Activated B cell treated with CpG ODN at 0.5 μM for 24 hours (primary cell): Measurements from ENCODE around the gene MOB3C. TPM values are rescaled to one million over a fixed set of nuclear protein-coding genes. Genes with fewer than 3 reads are reported as not detected.

Experiments
- ATAC-seq: fragments of 200-7000 bp; cut with Tn5 transposase; one replicate; pipeline ENCODE4 v1.10.0; 2021; ENCODE audit warnings: low read depth, mild to moderate bottlenecking, moderate library complexity
- CTCF ChIA-PET: fragments of 350-600 bp; sonication (Branson Sonifier 250); formaldehyde crosslinking; loops from one replicate; lab custom pipeline; 2021; ENCODE audit warnings: antibody characterized with exemption; lab: Charles Lee
- POLR2A ChIA-PET: fragments of 350-600 bp; sonication (Branson Sonifier 250); formaldehyde crosslinking; loops from one replicate; lab custom pipeline; 2021; ENCODE audit warnings: antibody characterized with exemption; lab: Charles Lee
- DNase-seq: peaks from one replicate; pipeline ENCODE4 v3.0.0; 2022
- H3K27ac Mint-ChIP-seq: one replicate; pipeline ENCODE4 v1.8.0; 2020; ENCODE audit warnings: mixed read lengths
- H3K27me3 Mint-ChIP-seq: one replicate; pipeline ENCODE4 v1.8.0; 2021; ENCODE audit warnings: mixed read lengths
- H3K36me3 Mint-ChIP-seq: one replicate; pipeline ENCODE4 v1.8.0; 2021; ENCODE audit warnings: low read depth, mixed read lengths
- H3K4me1 Mint-ChIP-seq: one replicate; pipeline ENCODE4 v1.8.0; 2021; ENCODE audit warnings: mixed read lengths
- H3K4me3 Mint-ChIP-seq: one replicate; pipeline ENCODE4 v1.8.0; 2020; ENCODE audit warnings: mild to moderate bottlenecking, mixed read lengths
- H3K9me3 Mint-ChIP-seq: one replicate; pipeline ENCODE4 v1.8.0; 2020; ENCODE audit warnings: mixed read lengths
- CTCF ChIP-seq: fragments of 200-600 bp; IDR thresholded peaks from one replicate; pipeline ENCODE4 v1.8.0; 2022; ENCODE audit warnings: antibody characterized with exemption, mild to moderate bottlenecking
- intact Hi-C: fragments of 100-400 bp; cut with micrococcal nuclease; formaldehyde crosslinking; loops from one replicate; pipeline ENCODE4 v1.15.1; 2024
- total RNA-seq: library from RNA; stranded (reverse); gene quantifications from 2 replicates; pipeline ENCODE4 v1.2.3, GENCODE V29; 2022

The MOB3C gene
- total RNA-seq, 1 donor from 2014 or later = 10.7 TPM

GRCh38 chr1:46596846-46597245 is 19.8 kb downstream of the MOB3C start:
- H3K27ac Mint-ChIP-seq = no peak overlapping the region

GRCh38 chr1:46596036-46596435 is 20.6 kb downstream of the MOB3C start:
- intact Hi-C loops = no loop called here
- ATAC-seq = no peak
- ChIA-PET POLR2A (no interaction called here), CTCF (no interaction called here)
- Mint-ChIP-seq H3K36me3 (peaks cover 34% of the 10 kb centered on the region), H3K27ac (no peak overlapping the region), H3K27me3 (no peaks in the 10 kb centered on the region), H3K4me1 (peaks cover 24% of the 10 kb centered on the region), H3K4me3 (no peak overlapping the region), H3K9me3 (no peaks in the 10 kb centered on the region)
- DNase-seq = no peak
- TF ChIP-seq CTCF = no peak

More at GRCh38 chr1:46596846-46597245, 19.8 kb downstream of the MOB3C start:
- ATAC-seq = no peak
- H3K36me3 Mint-ChIP-seq = peaks cover 26% of the 10 kb centered on the region
- no peak for DNase-seq
- H3K4me3 Mint-ChIP-seq = no peak overlapping the region
- peaks cover 26% of the 10 kb centered on the region for H3K4me1 Mint-ChIP-seq
- ChIA-PET POLR2A (no interaction called here), CTCF (no interaction called here)
- no peak for TF ChIP-seq CTCF
- intact Hi-C loops = no loop called here
- H3K9me3 Mint-ChIP-seq = no peaks in the 10 kb centered on the region
- no peaks in the 10 kb centered on the region for H3K27me3 Mint-ChIP-seq

- Mint-ChIP-seq H3K4me3 (no peak overlapping the region), H3K27me3 (no peaks in the 10 kb centered on the region), H3K36me3 (peaks cover 44% of the 10 kb centered on the region), H3K27ac (no peak overlapping the region), H3K4me1 (peaks cover 24% of the 10 kb centered on the region), H3K9me3 (no peaks in the 10 kb centered on the region)
- ATAC-seq (no peak), DNase-seq (no peak)
- ChIA-PET POLR2A (interaction anchor here (0.8 kb wide), 1 partner anchor 9 kb away, joined by 4 read pairs; the partner anchor contains the start of gene MKNK1), CTCF (no interaction called here)
- TF ChIP-seq CTCF = no peak
- intact Hi-C loops = no loop called here
Measured at GRCh38 chr1:46595127-46595526, 21.5 kb downstream of the MOB3C start.

- intact Hi-C loops = no loop called here
- DNase-seq = no peak
- Mint-ChIP-seq H3K9me3 (no peaks in the 10 kb centered on the region), H3K4me1 (peaks cover 22% of the 10 kb centered on the region), H3K27me3 (no peaks in the 10 kb centered on the region), H3K4me3 (no peak overlapping the region), H3K27ac (no peak overlapping the region), H3K36me3 (peaks cover 54% of the 10 kb centered on the region)
- POLR2A ChIA-PET = interaction anchor here (0.7 kb wide), 1 partner anchor 362 kb away, joined by 4 read pairs; no protein-coding TSS in a partner anchor
- TF ChIP-seq CTCF = no peak
- ATAC-seq = no peak
- CTCF ChIA-PET = no interaction called here
Measured at GRCh38 chr1:46594063-46594462, 22.5 kb downstream of the MOB3C start.

- no peak for TF ChIP-seq CTCF
- ChIA-PET CTCF (no interaction called here), POLR2A (interaction anchor here (0.5 kb wide), 1 partner anchor 218 kb away, joined by 3 read pairs; no protein-coding TSS in a partner anchor)
- H3K27me3 Mint-ChIP-seq = no peaks in the 10 kb centered on the region
- no peak overlapping the region for H3K4me3 Mint-ChIP-seq
- no peak overlapping the region for H3K27ac Mint-ChIP-seq
- no peaks in the 10 kb centered on the region for H3K9me3 Mint-ChIP-seq
- H3K36me3 Mint-ChIP-seq = peaks cover 58% of the 10 kb centered on the region
- no peak for DNase-seq
- peaks cover 21% of the 10 kb centered on the region for H3K4me1 Mint-ChIP-seq
- intact Hi-C loops = no loop called here
- ATAC-seq = no peak
Measured at GRCh38 chr1:46592823-46593222, 23.8 kb downstream of the MOB3C start.
